ENCODE measurements around the gene ERN1. TPM values are rescaled to one million over a fixed set of nuclear protein-coding genes. Genes with fewer than 3 reads are reported as not detected.

ERN1 gene
- total and polyA plus RNA-seq, 4 donors, result 8.3 to 34.2 (median 19.4) TPM

GRCh38 chr17:64109400-64109799 lies 20.5 kb downstream of the ERN1 start:
- TF ChIP-seq CTCF (IDR thresholded peaks at IDR 0.05; ENCODE audit: control extremely low read depth, extremely low read depth), result no peak
- Histone ChIP-seq H3K27me3 (ENCODE audit: control insufficient read depth in 3 of 3, insufficient read depth in 3 of 3, low read length in 2 of 3) (no peaks in the 10 kb centered on the region), H3K9me3 (ENCODE audit: control insufficient read depth in 4 of 4, insufficient read depth in 3 of 4, low read length in 3 of 4) (no peaks in the 10 kb centered on the region), H3K9ac (ENCODE audit: insufficient read depth in 1 of 2, low read length in 2 of 2) (no peak overlapping the region), H3K27ac (ENCODE audit: low read depth in 1 of 2, low read length in 1 of 2) (no peak overlapping the region), H3K36me3 (ENCODE audit: control insufficient read depth in 4 of 4, insufficient read depth in 4 of 4, low read length in 4 of 4) (peaks cover 0 to 1% (median 0%) of the 10 kb centered on the region in 4 donors), H3K4me1 (ENCODE audit: control insufficient read depth in 5 of 5, insufficient read depth in 5 of 5, low read length in 5 of 5) (peaks cover 0 to 6% (median 0%) of the 10 kb centered on the region in 5 donors), H3K4me3 (no peak overlapping the region)
- WGBS, 2 donors, result 85 to 94% methylated on average over 5 of the region's 5 CpGs
- ATAC-seq (ENCODE audit: insufficient read depth, low FRiP score), result no peak
- DNase-seq, result no peak

GRCh38 chr17:64107500-64108236 lies 22.3 kb downstream of the ERN1 start:
- no peaks in the 10 kb centered on the region for H3K9me3 ChIP-seq (ENCODE audit: control insufficient read depth in 4 of 4, insufficient read depth in 3 of 4, low read length in 3 of 4)
- H3K27me3 ChIP-seq (ENCODE audit: control insufficient read depth in 3 of 3, insufficient read depth in 3 of 3, low read length in 2 of 3), result no peaks in the 10 kb centered on the region
- no peak overlapping the region for H3K4me3 ChIP-seq
- peaks cover 0 to 1% (median 0%) of the 10 kb centered on the region in 4 donors for H3K36me3 ChIP-seq (ENCODE audit: control insufficient read depth in 4 of 4, insufficient read depth in 4 of 4, low read length in 4 of 4)
- ATAC-seq (ENCODE audit: insufficient read depth, low FRiP score) (no peak), DNase-seq (no peak)
- no peak overlapping the region for H3K27ac ChIP-seq (ENCODE audit: low read depth in 1 of 2, low read length in 1 of 2)
- H3K9ac ChIP-seq (ENCODE audit: insufficient read depth in 1 of 2, low read length in 2 of 2), result no peak overlapping the region
- 61 to 62% methylated on average over 5 of the region's 5 CpGs for WGBS, 2 donors
- H3K4me1 ChIP-seq (ENCODE audit: control insufficient read depth in 5 of 5, insufficient read depth in 5 of 5, low read length in 5 of 5), result peaks cover 0 to 6% (median 0%) of the 10 kb centered on the region in 5 donors
- TF ChIP-seq CTCF (IDR thresholded peaks at IDR 0.05; ENCODE audit: control extremely low read depth, extremely low read depth), result no peak

- peaks cover 0 to 1% (median 0%) of the 10 kb centered on the region in 4 donors for H3K36me3 ChIP-seq (ENCODE audit: control insufficient read depth in 4 of 4, insufficient read depth in 4 of 4, low read length in 4 of 4)
- no peak overlapping the region for H3K9ac ChIP-seq (ENCODE audit: insufficient read depth in 1 of 2, low read length in 2 of 2)
- H3K4me1 ChIP-seq (ENCODE audit: control insufficient read depth in 5 of 5, insufficient read depth in 5 of 5, low read length in 5 of 5), result peaks cover 0 to 6% (median 0%) of the 10 kb centered on the region in 5 donors
- no peak for TF ChIP-seq CTCF (IDR thresholded peaks at IDR 0.05; ENCODE audit: control extremely low read depth, extremely low read depth)
- H3K27me3 ChIP-seq (ENCODE audit: control insufficient read depth in 3 of 3, insufficient read depth in 3 of 3, low read length in 2 of 3), result no peaks in the 10 kb centered on the region
- WGBS, 2 donors, result 93 to 96% methylated on average over 3 of the region's 3 CpGs
- no peak overlapping the region for H3K4me3 ChIP-seq
- no peak for DNase-seq
- ATAC-seq (ENCODE audit: insufficient read depth, low FRiP score), result no peak
- H3K27ac ChIP-seq (ENCODE audit: low read depth in 1 of 2, low read length in 1 of 2), result no peak overlapping the region
- no peaks in the 10 kb centered on the region for H3K9me3 ChIP-seq (ENCODE audit: control insufficient read depth in 4 of 4, insufficient read depth in 3 of 4, low read length in 3 of 4)
These were observed 23.0 kb downstream of the ERN1 start for GRCh38 chr17:64106918-64107317.
